NCI-H2029 treated with DMSO at 0.1 percent for 48 hours (cell line): ENCODE measurements around the gene ABCC6.
"Not testable (repeated sequence)": the region's sequence is repeated elsewhere in the genome, so short reads cannot be mapped to it uniquely, and the experiment has no call there.

Source experiments
- DNase-seq: peaks from one replicate; lab custom pipeline; 2025; lab: John Stamatoyannopoulos, UW

The ABCC6 gene

GRCh38 chr16:16223662-16224241, 458 bp upstream of the ABCC6 start:
- DNase-seq, result not testable (repeated sequence)

- not testable (repeated sequence) for DNase-seq
These were observed 1.9 kb downstream of the ABCC6 start for GRCh38 chr16:16221382-16221781.

- not testable (repeated sequence) for DNase-seq
These were observed 2.8 kb downstream of the ABCC6 start for GRCh38 chr16:16220449-16220848.

- not testable (repeated sequence) for DNase-seq
These were observed 4.5 kb downstream of the ABCC6 start for GRCh38 chr16:16218787-16219186.

GRCh38 chr16:16218349-16218748, 4.9 kb downstream of the ABCC6 start:
- not testable (repeated sequence) for DNase-seq

- not testable (repeated sequence) for DNase-seq
These were observed 9.4 kb downstream of the ABCC6 start for GRCh38 chr16:16213863-16214293.

GRCh38 chr16:16211404-16211803, 11.9 kb downstream of the ABCC6 start:
- not testable (repeated sequence) for DNase-seq

GRCh38 chr16:16208461-16208860, 14.8 kb downstream of the ABCC6 start:
- DNase-seq, result not testable (repeated sequence)

GRCh38 chr16:16207787-16208334, 15.4 kb downstream of the ABCC6 start:
- not testable (repeated sequence) for DNase-seq

- not testable (repeated sequence) for DNase-seq
These were observed 16.1 kb downstream of the ABCC6 start for GRCh38 chr16:16207097-16207786.

- DNase-seq, result not testable (repeated sequence)
These were observed 17.4 kb downstream of the ABCC6 start for GRCh38 chr16:16205864-16206263.

GRCh38 chr16:16204552-16204951, 18.7 kb downstream of the ABCC6 start:
- not testable (repeated sequence) for DNase-seq

GRCh38 chr16:16203494-16203893, 19.8 kb downstream of the ABCC6 start:
- DNase-seq, result not testable (repeated sequence)

- peak; percentile 22 for DNase-seq
These were observed 20.7 kb downstream of the ABCC6 start for GRCh38 chr16:16202400-16203143.

- not testable (repeated sequence) for DNase-seq
These were observed 21.4 kb downstream of the ABCC6 start for GRCh38 chr16:16201880-16202279.

GRCh38 chr16:16200391-16200790, 22.9 kb downstream of the ABCC6 start:
- DNase-seq, result not testable (repeated sequence)

GRCh38 chr16:16199428-16199827, 23.9 kb downstream of the ABCC6 start:
- DNase-seq, result not testable (repeated sequence)

- DNase-seq, result no peak
These were observed 25.3 kb downstream of the ABCC6 start for GRCh38 chr16:16197966-16198365.

GRCh38 chr16:16197331-16197730, 26.0 kb downstream of the ABCC6 start:
- no peak for DNase-seq

- no peak for DNase-seq
These were observed 27.2 kb downstream of the ABCC6 start for GRCh38 chr16:16196099-16196498.

GRCh38 chr16:16191493-16192167, 31.7 kb downstream of the ABCC6 start:
- DNase-seq, result no peak

- DNase-seq, result not testable (repeated sequence)
These were observed 32.3 kb downstream of the ABCC6 start for GRCh38 chr16:16190966-16191365.
